H9 (cell line): ENCODE data around the gene SETD6. TPM values are rescaled to one million over a fixed set of nuclear protein-coding genes. Genes with fewer than 3 reads are reported as not detected.

Experiments
- DNase-seq: peaks from one replicate; pipeline ENCODE4 v3.0.0-alpha.2; 2017
- H2AFZ ChIP-seq: one replicate; pipeline ENCODE4 v1.6.1; 2013; ENCODE audit warnings: mild to moderate bottlenecking, low read length, control low read depth, moderate library complexity
- H2AK5ac ChIP-seq: 2 replicates; pipeline ENCODE4 v1.6.1; 2013; ENCODE audit warnings: low read length, control low read depth, mixed read lengths; ENCODE audit not compliant: insufficient read length
- H2BK120ac ChIP-seq: one replicate; pipeline ENCODE4 v1.6.1; 2013; ENCODE audit warnings: low read depth, mild to moderate bottlenecking, low read length, control low read depth, inconsistent platforms; ENCODE audit not compliant: poor library complexity, severe bottlenecking
- H2BK12ac ChIP-seq: 2 replicates; pipeline ENCODE4 v1.6.1; 2013; ENCODE audit warnings: low read length, control low read depth, mixed read lengths, low read depth; ENCODE audit not compliant: insufficient read length
- H2BK15ac ChIP-seq: 2 replicates; pipeline ENCODE4 v1.6.1; 2013; ENCODE audit warnings: low read depth, low read length, control low read depth
- H2BK20ac ChIP-seq: one replicate; pipeline ENCODE4 v1.6.1; 2013; ENCODE audit warnings: low read depth, mild to moderate bottlenecking, low read length, control low read depth, inconsistent platforms; ENCODE audit not compliant: poor library complexity, severe bottlenecking
- H2BK5ac ChIP-seq: 2 replicates; pipeline ENCODE4 v1.6.1; 2013; ENCODE audit warnings: low read length, control low read depth, mixed read lengths; ENCODE audit not compliant: insufficient read length
- H3K14ac ChIP-seq: 2 replicates; pipeline ENCODE4 v1.6.1; 2013; ENCODE audit warnings: low read length, control low read depth; ENCODE audit not compliant: insufficient read depth
- H3K18ac ChIP-seq: 2 replicates; pipeline ENCODE4 v1.6.1; 2013; ENCODE audit warnings: low read depth, mild to moderate bottlenecking, mixed read lengths, low read length, control low read depth; ENCODE audit not compliant: insufficient read length
- H3K23ac ChIP-seq: 2 replicates; pipeline ENCODE4 v1.6.1; 2013; ENCODE audit warnings: low read length, control low read depth, mixed read lengths, low read depth; ENCODE audit not compliant: insufficient read length
- H3K23me2 ChIP-seq: 2 replicates; pipeline ENCODE4 v1.6.1; 2013; ENCODE audit warnings: low read depth, mild to moderate bottlenecking, mixed read lengths, low read length, control low read depth; ENCODE audit not compliant: insufficient read length, poor library complexity, severe bottlenecking
- H3K27ac ChIP-seq: 2 replicates; pipeline ENCODE4 v1.5.1; 2013; ENCODE audit warnings: low read length, control low read depth, mixed read lengths, low read depth; ENCODE audit not compliant: insufficient read length
- H3K27me3 ChIP-seq: 2 replicates; pipeline ENCODE4 v1.6.1; 2013; ENCODE audit warnings: low read length, control low read depth, inconsistent platforms; ENCODE audit not compliant: insufficient read depth
- H3K4ac ChIP-seq: 2 replicates; pipeline ENCODE4 v1.6.1; 2013; ENCODE audit warnings: low read depth, mild to moderate bottlenecking, control low read depth, inconsistent platforms, low read length, moderate library complexity
- H3K4me1 ChIP-seq: 2 replicates; pipeline ENCODE4 v1.6.1; 2013; ENCODE audit warnings: low read length, control low read depth, inconsistent platforms; ENCODE audit not compliant: insufficient read depth
- H3K4me2 ChIP-seq: 2 replicates; pipeline ENCODE4 v1.6.1; 2013; ENCODE audit warnings: low read length, control low read depth, mixed read lengths; ENCODE audit not compliant: insufficient read length, insufficient read depth
- H3K56ac ChIP-seq: 2 replicates; pipeline ENCODE4 v1.6.1; 2013; ENCODE audit warnings: low read depth, mild to moderate bottlenecking, mixed read lengths, low read length, control low read depth; ENCODE audit not compliant: insufficient read length
- H3K79me1 ChIP-seq: 2 replicates; pipeline ENCODE4 v1.6.1; 2013; ENCODE audit warnings: low read depth, mild to moderate bottlenecking, moderate library complexity, low read length, control low read depth, inconsistent platforms; ENCODE audit not compliant: insufficient read depth, poor library complexity, severe bottlenecking
- H3K79me2 ChIP-seq: 2 replicates; pipeline ENCODE4 v1.6.1; 2013; ENCODE audit warnings: low read length, control low read depth, inconsistent platforms; ENCODE audit not compliant: insufficient read depth
- H3K9ac ChIP-seq: 2 replicates; pipeline ENCODE4 v1.6.1; 2013; ENCODE audit warnings: low read length, control low read depth, mixed read lengths; ENCODE audit not compliant: insufficient read length; ENCODE audit errors: extremely low read depth
- H3K9me3 ChIP-seq: one replicate; pipeline ENCODE4 v1.6.1; 2013; ENCODE audit warnings: low read depth, low read length, inconsistent platforms; ENCODE audit not compliant: control insufficient read depth
- H3T11ph ChIP-seq: one replicate; pipeline ENCODE4 v1.6.1; 2013; ENCODE audit warnings: mild to moderate bottlenecking, low read length, control low read depth, inconsistent platforms
- H4K20me1 ChIP-seq: one replicate; pipeline ENCODE4 v1.6.1; 2013; ENCODE audit not compliant: control insufficient read depth, insufficient read length, insufficient read depth
- H4K5ac ChIP-seq: 2 replicates; pipeline ENCODE4 v1.6.1; 2013; ENCODE audit warnings: low read depth, mild to moderate bottlenecking, mixed read lengths, low read length, control low read depth; ENCODE audit not compliant: insufficient read length
- H4K8ac ChIP-seq: replicated peaks from 2 replicates; pipeline ENCODE4 v1.6.1; 2013; ENCODE audit warnings: low read length, control low read depth, mixed read lengths, low read depth; ENCODE audit not compliant: insufficient read length
- H4K91ac ChIP-seq: 2 replicates; pipeline ENCODE4 v1.6.1; 2013; ENCODE audit warnings: low read depth, mild to moderate bottlenecking, moderate library complexity, mixed read lengths, low read length, control low read depth; ENCODE audit not compliant: insufficient read length
- H3K27ac Mint-ChIP-seq, 3 experiments: 2 replicates in 2 of 3; 3 replicates in 1 of 3; pipeline ENCODE4 v1.8.0; 2020 to 2021; ENCODE audit warnings: mixed read lengths in 3 of 3, mild to moderate bottlenecking in 1 of 3, moderate library complexity in 1 of 3
- H3K27me3 Mint-ChIP-seq: 2 replicates; pipeline ENCODE4 v1.8.0; 2021; ENCODE audit warnings: low read depth, mild to moderate bottlenecking, moderate library complexity, mixed read lengths
- H3K36me3 Mint-ChIP-seq, 3 experiments: 2 replicates in 2 of 3; 3 replicates in 1 of 3; pipeline ENCODE4 v1.8.0; 2020 to 2021; ENCODE audit warnings: low read depth in 3 of 3, mixed read lengths in 3 of 3; ENCODE audit not compliant: insufficient read depth in 1 of 3
- H3K4me1 Mint-ChIP-seq, 2 experiments: 2 replicates each; pipeline ENCODE4 v1.8.0; 2020; ENCODE audit warnings: mixed read lengths in 2 of 2
- H3K4me3 Mint-ChIP-seq, 2 experiments: 2 replicates in 1 of 2; 3 replicates in 1 of 2; pipeline ENCODE4 v1.8.0; 2020 to 2021; ENCODE audit warnings: mild to moderate bottlenecking in 2 of 2, mixed read lengths in 2 of 2, moderate library complexity in 1 of 2
- H3K9me3 Mint-ChIP-seq, 2 experiments: 2 replicates in 1 of 2; 3 replicates in 1 of 2; pipeline ENCODE4 v1.8.0; 2020; ENCODE audit warnings: mild to moderate bottlenecking in 2 of 2, mixed read lengths in 2 of 2, moderate library complexity in 1 of 2
- CTCF ChIP-seq: fragments of 200-600 bp; sonication (generic); conservative IDR thresholded peaks from 3 replicates; pipeline ENCODE4 v1.8.0; 2021; ENCODE audit warnings: antibody characterized with exemption, mild to moderate bottlenecking
- WGBS: extraction: QIAGEN DNeasy Blood & Tissue Kit; methylation state at CpG from one replicate; pipeline ENCODE4 v1.1.7; 2013; ENCODE audit warnings: missing lambda C conversion rate, low lambda C conversion rate, mixed read lengths; ENCODE audit not compliant: insufficient read length; ENCODE audit errors: extremely low coverage; 5-methylcytosine and 5-hydroxymethylcytosine counted together
- total RNA-seq: library from RNA; stranded (reverse); gene quantifications from 2 replicates; pipeline ENCODE4 v1.2.1, GENCODE V29; 2021

Gene SETD6
- total RNA-seq, 1 experiment from 2014 or later, result 55.6 TPM

- H3K79me1 ChIP-seq, result no peaks in the 10 kb centered on the region
- H3K18ac ChIP-seq, result no peak overlapping the region
- no peak overlapping the region for H3K4me2 ChIP-seq
- Mint-ChIP-seq H3K4me3 (no peak overlapping the region), H3K9me3 (peaks cover 0 to 2% of the 10 kb centered on the region in 2 experiments; a peak in 2 of 5 replicates), H3K27me3 (peaks cover 15% of the 10 kb centered on the region), H3K27ac (no peak overlapping the region), H3K36me3 (0 out of 7 replicates have a peak, but pooled peaks cover 0 to 2% (median 0%) of the 10 kb centered on the region in 3 experiments), H3K4me1 (peaks cover 6 to 15% of the 10 kb centered on the region in 2 experiments; a peak in 3 of 4 replicates)
- H2BK12ac ChIP-seq, result no peak overlapping the region
- H3K79me2 ChIP-seq, result no peaks in the 10 kb centered on the region
- H3K27ac ChIP-seq, result no peak overlapping the region
- H2AFZ ChIP-seq, result no peak overlapping the region
- H2AK5ac ChIP-seq, result no peak overlapping the region
- H4K5ac ChIP-seq, result no peak overlapping the region
- H3K27me3 ChIP-seq, result no peaks in the 10 kb centered on the region
- H4K20me1 ChIP-seq, result no peaks in the 10 kb centered on the region
- H4K91ac ChIP-seq, result no peak overlapping the region
- H2BK15ac ChIP-seq, result no peak overlapping the region
- peak; percentile 25 for DNase-seq
- no peak overlapping the region for H3K23ac ChIP-seq
- H3T11ph ChIP-seq, result no peak overlapping the region
- no peaks in the 10 kb centered on the region for H3K4me1 ChIP-seq
- H2BK20ac ChIP-seq, result no peak overlapping the region
- no peak overlapping the region for H2BK120ac ChIP-seq
- H3K14ac ChIP-seq, result no peak overlapping the region
- H4K8ac ChIP-seq, result no peak overlapping the region
- no peak overlapping the region for H3K56ac ChIP-seq
- no peak overlapping the region for H3K9ac ChIP-seq
- no peak overlapping the region for H2BK5ac ChIP-seq
- TF ChIP-seq CTCF, result no peak
- no peak overlapping the region for H3K4ac ChIP-seq
- WGBS, result no CpG with 5 or more reads among the region's 3 CpGs
- no peaks in the 10 kb centered on the region for H3K23me2 ChIP-seq
- H3K9me3 ChIP-seq, result no peaks in the 10 kb centered on the region
Observed at GRCh38 chr16:58488531-58488930, 26.8 kb upstream of the SETD6 start.
